ENCODE measurements around the gene PVALEF.
A peak's percentile ranks its signal among the peaks of the same experiment; 100 is the strongest.
"Not testable (repeated sequence)": the region's sequence is repeated elsewhere in the genome, so short reads cannot be mapped to it uniquely, and the experiment has no call there.

The PVALEF gene

GRCh38 chr17:81212365-81212764, 47.1 kb downstream of the PVALEF start:
- no peak for DNase-seq (ENCODE audit: low read depth in 1 of 2, low spot score in 1 of 2)

- DNase-seq (ENCODE audit: low read depth in 1 of 2, low spot score in 1 of 2): no peak
Measured at GRCh38 chr17:81213978-81214377, 48.7 kb downstream of the PVALEF start.

GRCh38 chr17:81217491-81217890, 52.2 kb downstream of the PVALEF start:
- no peak for DNase-seq (ENCODE audit: low read depth in 1 of 2, low spot score in 1 of 2)

GRCh38 chr17:81218459-81218858, 53.2 kb downstream of the PVALEF start:
- DNase-seq (ENCODE audit: low read depth in 1 of 2, low spot score in 1 of 2): no peak

- no peak for DNase-seq (ENCODE audit: low read depth in 1 of 2, low spot score in 1 of 2)
Measured at GRCh38 chr17:81218991-81219390, 53.7 kb downstream of the PVALEF start.

- DNase-seq (ENCODE audit: low read depth in 1 of 2, low spot score in 1 of 2): no peak
Measured at GRCh38 chr17:81219476-81220180, 54.3 kb downstream of the PVALEF start.

GRCh38 chr17:81221371-81221841, 56.1 kb downstream of the PVALEF start:
- no peak for DNase-seq (ENCODE audit: low read depth in 1 of 2, low spot score in 1 of 2)

- DNase-seq (ENCODE audit: low read depth in 1 of 2, low spot score in 1 of 2): no peak
Measured at GRCh38 chr17:81221842-81222619, 56.7 kb downstream of the PVALEF start.

GRCh38 chr17:81222620-81222905, 57.3 kb downstream of the PVALEF start:
- no peak for DNase-seq (ENCODE audit: low read depth in 1 of 2, low spot score in 1 of 2)

- peak; percentile 100 for DNase-seq (ENCODE audit: low read depth in 1 of 2, low spot score in 1 of 2)
Measured at GRCh38 chr17:81222906-81223761, 57.8 kb downstream of the PVALEF start, which contains the start of gene CEP131. Gene CEP131 (minus strand): TSS chr17:81222965. CDS start chr17:81220056, 2,909 bp downstream.

GRCh38 chr17:81223762-81224130, 58.4 kb downstream of the PVALEF start:
- no peak for DNase-seq (ENCODE audit: low read depth in 1 of 2, low spot score in 1 of 2)

- DNase-seq (ENCODE audit: low read depth in 1 of 2, low spot score in 1 of 2): not testable (repeated sequence)
Measured at GRCh38 chr17:81227630-81228029, 62.3 kb downstream of the PVALEF start.

- no peak for DNase-seq (ENCODE audit: low read depth in 1 of 2, low spot score in 1 of 2)
Measured at GRCh38 chr17:81228420-81228819, 63.1 kb downstream of the PVALEF start.

- DNase-seq (ENCODE audit: low read depth in 1 of 2, low spot score in 1 of 2): no peak
Measured at GRCh38 chr17:81228834-81229665, 63.7 kb downstream of the PVALEF start.

- DNase-seq (ENCODE audit: low read depth in 1 of 2, low spot score in 1 of 2): no peak
Measured at GRCh38 chr17:81229666-81229920, 64.3 kb downstream of the PVALEF start.

- no peak for DNase-seq (ENCODE audit: low read depth in 1 of 2, low spot score in 1 of 2)
Measured at GRCh38 chr17:81230043-81230820, 64.9 kb downstream of the PVALEF start.

- no peak for DNase-seq (ENCODE audit: low read depth in 1 of 2, low spot score in 1 of 2)
Measured at GRCh38 chr17:81231121-81231645, 65.9 kb downstream of the PVALEF start.

GRCh38 chr17:81231766-81232581, 66.7 kb downstream of the PVALEF start:
- DNase-seq (ENCODE audit: low read depth in 1 of 2, low spot score in 1 of 2): no peak

Measured in stimulated activated CD4-positive, alpha-beta T cell treated with anti-CD3 and anti-CD28 coated beads, Interleukin-15, amount 100 ng/mL, for 1 hour (primary cell).